HG03039 (cell line): ENCODE data around the gene SIAE.
"Not testable (repeated sequence)": the region's sequence is repeated elsewhere in the genome, so short reads cannot be mapped to it uniquely, and the experiment has no call there.

ENCODE experiments used
- ATAC-seq: cut with Tn5 transposase; IDR thresholded peaks from one replicate; pipeline ENCODE4 v1.9.1; 2021; ENCODE audit warnings: mild to moderate bottlenecking, moderate library complexity; ENCODE audit not compliant: unreplicated experiment

SIAE gene

DNA sequence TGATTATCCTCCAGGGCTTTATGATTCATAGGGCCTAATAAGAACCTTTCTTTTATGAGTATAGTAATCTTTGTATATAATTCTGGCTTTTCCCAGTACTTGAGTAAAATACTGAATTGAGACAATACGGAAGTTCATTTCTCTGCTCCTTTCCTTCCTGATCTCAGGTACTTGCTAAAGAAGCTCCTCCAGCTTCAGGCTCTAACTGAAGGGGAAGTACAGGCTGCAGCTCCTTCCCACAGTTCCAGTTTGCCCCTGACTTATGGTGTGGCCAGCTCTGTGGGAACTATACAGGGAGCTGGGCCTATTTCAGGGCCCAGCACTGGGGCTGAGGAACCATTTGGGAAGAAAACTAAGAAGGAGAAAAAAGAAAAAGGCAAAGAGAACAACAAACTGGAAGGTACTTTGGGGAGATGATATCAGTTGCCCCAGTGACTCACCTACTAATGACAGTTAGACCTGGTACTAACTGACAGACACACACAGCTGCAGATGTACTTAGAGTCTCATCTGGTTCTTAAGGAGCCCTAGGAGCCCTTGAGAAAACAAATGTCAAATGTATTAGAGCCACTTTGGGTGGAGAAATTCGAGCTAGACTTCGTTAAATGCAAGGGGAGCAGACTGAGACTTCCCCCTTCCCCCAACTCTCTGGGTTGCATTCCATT, 47.9 kb downstream of the SIAE start:
- ATAC-seq: no peak

DNA sequence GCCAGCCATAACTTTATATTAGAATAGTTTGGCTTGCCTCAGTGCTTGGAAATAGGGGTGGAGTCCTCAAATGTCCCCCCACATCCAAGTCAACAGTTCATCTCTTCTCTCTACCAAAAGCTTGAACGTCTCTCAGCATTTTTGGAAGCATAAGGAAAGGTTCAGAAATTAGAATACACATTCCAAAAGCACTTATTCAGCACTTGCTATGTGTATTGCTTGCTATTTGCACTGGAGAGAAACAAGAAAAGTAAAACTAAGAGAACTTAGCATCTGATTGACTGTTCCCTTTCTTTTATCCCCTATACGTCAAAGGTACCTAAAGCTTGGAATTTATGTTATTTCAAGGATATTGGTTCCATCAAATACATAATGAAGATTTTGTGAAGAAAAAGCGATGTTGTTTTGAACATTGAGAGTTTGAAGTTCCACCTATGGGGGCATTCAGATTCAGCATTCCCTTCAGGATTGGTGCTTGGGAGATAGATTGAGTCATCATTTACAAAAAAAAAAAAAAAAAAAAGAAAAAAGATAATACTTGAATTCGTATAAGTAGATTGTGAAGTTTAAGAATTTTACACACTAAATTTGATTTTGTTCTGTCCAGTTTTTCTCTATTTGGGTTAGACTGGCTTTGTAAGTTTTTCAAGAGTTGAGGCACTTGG, 49.5 kb downstream of the SIAE start:
- no peak for ATAC-seq

DNA sequence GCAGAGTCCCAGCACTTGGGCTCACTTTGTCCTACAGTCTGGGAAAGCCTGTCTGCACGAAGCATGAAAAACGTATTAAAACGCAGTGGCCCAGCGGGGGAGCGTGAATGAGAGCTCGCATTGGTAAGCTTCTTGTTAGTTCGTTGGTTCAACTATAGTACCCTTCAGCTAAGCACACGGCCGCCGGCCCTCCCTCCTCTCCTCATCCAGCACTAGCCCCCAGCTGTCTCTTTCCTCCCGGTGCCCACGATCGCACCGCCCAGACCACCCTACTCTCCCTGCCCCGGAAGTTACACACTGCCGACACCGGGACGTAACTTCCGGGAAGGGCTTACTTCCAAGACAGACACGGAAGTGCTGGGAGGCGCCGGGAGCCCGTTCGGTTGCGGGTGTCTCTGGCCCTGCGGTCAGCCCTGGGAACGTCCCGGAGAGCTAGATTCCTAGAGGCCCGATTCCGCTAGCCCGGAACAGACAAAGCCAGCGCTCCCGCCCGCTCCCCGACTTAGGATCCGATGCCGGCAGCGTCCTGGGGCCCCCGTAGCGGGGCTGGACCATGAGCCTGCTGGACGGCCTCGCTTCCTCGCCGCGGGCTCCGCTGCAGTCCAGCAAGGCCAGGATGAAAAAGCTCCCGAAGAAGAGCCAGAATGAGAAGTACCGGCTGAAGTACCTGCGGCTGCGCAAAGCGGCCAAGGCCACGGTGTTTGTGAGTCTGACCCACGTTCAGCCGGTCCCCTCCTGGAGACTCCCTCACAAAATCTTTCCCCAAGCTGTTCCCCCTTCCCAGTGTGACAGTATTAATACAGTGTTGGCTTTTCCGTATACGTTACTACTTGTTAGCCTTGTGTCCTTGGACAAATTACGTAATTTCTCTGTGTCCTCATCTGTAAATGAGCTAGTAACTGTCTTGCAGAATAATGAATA, 50.7 kb downstream of the SIAE start, which contains the start of gene TBRG1:
Gene TBRG1 (plus strand): TSS at position 334 of the 921 bp plus-strand sequence. CDS start 220 bp downstream, at position 554.
- peak; percentile 98 for ATAC-seq

- no peak for ATAC-seq
Measured at GRCh38 chr11:124618863-124619262, 54.7 kb downstream of the SIAE start.

- ATAC-seq: no peak
Measured at GRCh38 chr11:124612567-124613246, 60.8 kb downstream of the SIAE start.

- no peak for ATAC-seq
Measured at GRCh38 chr11:124612045-124612444, 61.5 kb downstream of the SIAE start.

DNA sequence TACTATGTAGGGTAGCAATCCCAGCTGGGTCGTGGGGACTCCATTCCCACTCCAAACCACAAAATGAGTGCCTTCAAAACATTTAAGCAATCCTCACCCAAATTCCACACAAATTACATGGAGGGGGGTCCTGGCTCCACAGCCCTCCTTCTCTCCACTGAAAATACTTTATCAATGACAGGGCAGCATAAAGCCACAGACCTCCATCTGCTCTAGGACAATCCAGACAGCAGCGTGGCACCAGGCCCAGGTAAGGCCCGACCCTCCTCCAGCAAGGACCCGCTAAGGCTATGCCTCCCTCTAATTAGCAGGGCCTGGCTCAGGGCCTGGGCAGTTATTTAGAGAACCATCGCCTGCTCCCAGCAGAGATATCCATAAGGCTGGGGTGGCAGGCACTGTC, 62.5 kb downstream of the SIAE start, which contains the start of gene PANX3:
Gene PANX3 (plus strand): TSS at position 365 of the 400 bp plus-strand sequence. CDS start 129 bp downstream, outside the sequence.
- ATAC-seq: no peak

DNA sequence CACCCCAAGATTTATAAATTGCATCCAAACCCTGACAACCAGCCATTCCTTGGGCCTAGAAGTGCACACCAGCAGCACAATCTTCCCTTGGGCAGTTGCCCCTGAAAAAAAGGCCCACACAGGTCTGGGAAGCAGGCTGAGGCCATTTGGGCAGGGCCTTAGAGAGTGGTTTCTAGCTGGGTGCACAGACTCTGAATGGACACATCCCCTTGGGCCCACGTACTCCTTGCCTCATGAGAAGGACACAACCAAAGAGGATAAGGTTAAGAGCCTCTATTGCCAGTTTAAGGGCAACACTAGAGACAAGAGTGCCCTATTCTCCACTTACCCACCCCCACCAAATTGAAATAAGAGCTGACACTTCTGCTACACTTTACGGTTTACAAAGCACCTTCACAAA, 63.2 kb downstream of the SIAE start:
- no peak for ATAC-seq

GRCh38 chr11:124608147-124608546, 65.4 kb downstream of the SIAE start:
- no peak for ATAC-seq

DNA sequence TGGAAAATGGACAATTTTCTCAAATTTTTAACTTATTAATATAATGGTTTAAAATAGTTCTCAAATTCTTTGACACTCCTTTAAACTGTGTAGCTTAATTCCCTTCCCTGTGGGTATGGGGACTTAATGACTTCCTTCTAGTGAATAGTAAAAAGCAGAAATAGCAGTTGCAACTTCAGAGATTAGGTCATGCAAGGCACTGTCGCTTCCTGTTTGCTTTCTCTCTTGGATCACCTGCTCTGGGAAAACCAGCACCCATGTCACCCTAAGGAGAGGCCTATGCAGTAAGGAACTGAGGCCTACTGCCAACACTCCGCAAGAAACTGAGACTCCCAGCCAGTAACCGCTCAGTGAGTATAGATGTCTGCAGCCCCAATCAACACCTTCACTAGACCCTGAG, 67.8 kb downstream of the SIAE start:
- no peak for ATAC-seq

DNA sequence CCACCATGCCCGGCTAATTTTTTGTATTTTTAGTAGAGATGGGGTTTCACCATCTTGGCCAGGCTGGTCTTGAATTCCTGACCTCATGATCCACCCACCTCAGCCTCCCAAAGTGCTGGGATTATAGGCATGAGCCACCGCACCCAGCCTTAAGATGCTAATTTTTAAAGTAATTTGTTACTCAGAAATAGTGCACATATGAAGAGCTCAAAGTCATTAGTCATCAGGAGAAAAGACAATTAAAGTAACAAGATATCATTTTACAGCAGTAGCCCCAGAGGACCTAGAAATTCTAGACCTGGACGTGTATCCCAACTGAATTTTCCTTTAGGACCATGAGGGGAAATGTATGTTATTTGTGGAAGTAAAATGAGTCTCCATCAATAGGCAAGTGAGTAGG, 70.8 kb downstream of the SIAE start:
- ATAC-seq: not testable (repeated sequence)

- no peak for ATAC-seq
Measured at GRCh38 chr11:124602193-124602592, 71.3 kb downstream of the SIAE start.

GRCh38 chr11:124600621-124601320, 72.8 kb downstream of the SIAE start:
- no peak for ATAC-seq

DNA sequence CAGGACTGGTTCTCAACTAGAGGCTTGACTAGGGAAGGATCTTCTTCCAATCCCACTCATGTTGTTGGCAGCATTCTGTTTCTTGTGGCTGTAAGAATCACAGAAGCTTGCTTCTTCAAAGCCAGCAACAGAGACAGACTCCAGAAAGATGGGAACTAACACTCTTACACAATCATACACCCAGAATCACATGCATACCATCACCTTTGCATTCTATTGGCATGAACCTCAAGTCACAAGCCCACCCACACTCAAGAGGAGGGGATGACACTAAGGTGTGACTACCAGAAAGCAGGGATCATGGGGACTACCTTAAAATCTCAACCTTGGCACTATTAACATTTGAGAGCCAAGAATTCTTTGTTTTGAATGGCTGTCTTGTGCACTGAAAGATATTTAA, 75.9 kb downstream of the SIAE start:
- no peak for ATAC-seq

- ATAC-seq: no peak
Measured at GRCh38 chr11:124595302-124595701, 78.2 kb downstream of the SIAE start.

GRCh38 chr11:124592627-124593026, 80.9 kb downstream of the SIAE start:
- no peak for ATAC-seq

DNA sequence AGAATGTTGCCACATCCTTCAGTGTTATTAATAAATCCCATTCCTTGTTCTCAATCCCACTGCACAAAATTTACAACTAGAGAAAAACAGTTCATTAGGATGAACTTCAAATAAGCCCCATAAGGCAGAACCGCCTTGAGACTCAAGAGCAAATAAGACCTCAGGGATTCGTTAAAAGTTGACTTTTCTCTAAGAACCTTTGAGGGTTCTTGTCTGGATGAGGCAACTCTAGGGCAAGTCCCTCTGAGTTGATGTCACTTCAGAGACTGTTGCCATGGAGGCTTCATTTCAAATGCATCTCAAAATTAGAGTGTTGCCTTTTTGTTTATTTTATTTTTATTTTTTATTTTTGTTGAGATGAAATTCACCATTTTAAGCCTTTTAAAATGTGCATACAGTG, 82.1 kb downstream of the SIAE start:
- ATAC-seq: no peak

GRCh38 chr11:124586238-124586860, 87.2 kb downstream of the SIAE start:
- no peak for ATAC-seq

GRCh38 chr11:124584681-124585372, 88.7 kb downstream of the SIAE start:
- no peak for ATAC-seq
